ENCODE measurements around the gene SCN10A.

SCN10A gene

GRCh38 chr3:38816026-38816425, at the start of gene SCN10A:
Gene SCN10A (minus strand): TSS chr3:38816217. CDS start chr3:38794010, 22,207 bp downstream.
- no peak for DNase-seq

GRCh38 chr3:38853011-38853410, 37.0 kb upstream of the SCN10A start:
- no peak for DNase-seq

GRCh38 chr3:38843898-38844297, 27.9 kb upstream of the SCN10A start:
- DNase-seq = peak; percentile 22

- no peak for DNase-seq
These were observed 26.4 kb upstream of the SCN10A start for GRCh38 chr3:38842266-38842965.

- no peak for DNase-seq
These were observed 25.0 kb upstream of the SCN10A start for GRCh38 chr3:38840987-38841386.

GRCh38 chr3:38837358-38837757, 21.3 kb upstream of the SCN10A start:
- no peak for DNase-seq

- no peak for DNase-seq
These were observed 20.5 kb upstream of the SCN10A start for GRCh38 chr3:38836561-38836960.

GRCh38 chr3:38835939-38836338, 19.9 kb upstream of the SCN10A start:
- no peak for DNase-seq

GRCh38 chr3:38834717-38835116, 18.7 kb upstream of the SCN10A start:
- no peak for DNase-seq

- DNase-seq = peak; percentile 24
These were observed 18.1 kb upstream of the SCN10A start for GRCh38 chr3:38834110-38834509.

- DNase-seq = peak; percentile 0
These were observed 13.4 kb upstream of the SCN10A start for GRCh38 chr3:38829404-38829803.

GRCh38 chr3:38828681-38829080, 12.7 kb upstream of the SCN10A start:
- no peak for DNase-seq

- DNase-seq = no peak
These were observed 11.8 kb upstream of the SCN10A start for GRCh38 chr3:38827791-38828190.

- peak; percentile 0 for DNase-seq
These were observed 10.0 kb upstream of the SCN10A start for GRCh38 chr3:38826001-38826400.

GRCh38 chr3:38824349-38824748, 8.3 kb upstream of the SCN10A start:
- no peak for DNase-seq

- no peak for DNase-seq
These were observed 7.7 kb upstream of the SCN10A start for GRCh38 chr3:38823722-38824121.

GRCh38 chr3:38823186-38823585, 7.2 kb upstream of the SCN10A start:
- DNase-seq = no peak

- DNase-seq = no peak
These were observed 4.2 kb downstream of the SCN10A start for GRCh38 chr3:38811822-38812221.

- peak; percentile 35 for DNase-seq
These were observed 10.1 kb downstream of the SCN10A start for GRCh38 chr3:38805765-38806386.

GRCh38 chr3:38805004-38805403, 11.0 kb downstream of the SCN10A start:
- no peak for DNase-seq

- no peak for DNase-seq
These were observed 15.5 kb downstream of the SCN10A start for GRCh38 chr3:38800511-38800910.

- DNase-seq = no peak
These were observed 22.3 kb downstream of the SCN10A start for GRCh38 chr3:38793721-38794120.

- DNase-seq = no peak
These were observed 23.0 kb downstream of the SCN10A start for GRCh38 chr3:38792983-38793382.

- no peak for DNase-seq
These were observed 33.9 kb downstream of the SCN10A start for GRCh38 chr3:38782148-38782547.

- no peak for DNase-seq
These were observed 42.5 kb downstream of the SCN10A start for GRCh38 chr3:38773528-38773927.
